Umbilical cord (tissue), 2 donors: ENCODE measurements around the gene DMAC2L. TPM values are rescaled to one million over a fixed set of nuclear protein-coding genes. Genes with fewer than 3 reads are reported as not detected.
"Not testable (repeated sequence)": the region's sequence is repeated elsewhere in the genome, so short reads cannot be mapped to it uniquely, and the experiment has no call there.

Experiments
- DNase-seq: peaks from one replicate; pipeline ENCODE4 v3.0.0-alpha.2; 2015; ENCODE audit warnings: low spot score
- total RNA-seq: library from RNA; depleted of rRNA; stranded (reverse); fragments of >200 nt; gene quantifications from one replicate; pipeline ENCODE4 v1.2.3, GENCODE V29; 2014; ENCODE audit warnings: low replicate concordance; ENCODE audit not compliant: insufficient read depth

DMAC2L gene
- total RNA-seq, 1 donor from 2014 or later: 19.3 TPM

GRCh38 chr14:50354527-50354926 is 42.4 kb downstream of the DMAC2L start:
- DNase-seq: no peak

- DNase-seq: no peak
These were observed 43.6 kb downstream of the DMAC2L start for GRCh38 chr14:50355692-50356091.

GRCh38 chr14:50356283-50356682 is 44.2 kb downstream of the DMAC2L start:
- not testable (repeated sequence) for DNase-seq

GRCh38 chr14:50357124-50357523 is 45.0 kb downstream of the DMAC2L start:
- DNase-seq: no peak

GRCh38 chr14:50357753-50358395 is 45.8 kb downstream of the DMAC2L start:
- DNase-seq: no peak

- no peak for DNase-seq
These were observed 47.5 kb downstream of the DMAC2L start for GRCh38 chr14:50359631-50360030.

GRCh38 chr14:50360093-50360492 is 48.0 kb downstream of the DMAC2L start:
- no peak for DNase-seq

- DNase-seq: no peak
These were observed 48.7 kb downstream of the DMAC2L start for GRCh38 chr14:50360851-50361250.

GRCh38 chr14:50361473-50362403 is 49.6 kb downstream of the DMAC2L start:
- DNase-seq: not testable (repeated sequence)

GRCh38 chr14:50362764-50363713 is 50.9 kb downstream of the DMAC2L start:
- no peak for DNase-seq

GRCh38 chr14:50363714-50364111 is 51.6 kb downstream of the DMAC2L start:
- DNase-seq: no peak

GRCh38 chr14:50364792-50365191 is 52.7 kb downstream of the DMAC2L start:
- DNase-seq: no peak

GRCh38 chr14:50365572-50365971 is 53.4 kb downstream of the DMAC2L start:
- not testable (repeated sequence) for DNase-seq

- DNase-seq: no peak
These were observed 54.0 kb downstream of the DMAC2L start for GRCh38 chr14:50366115-50366514.

- no peak for DNase-seq
These were observed 54.5 kb downstream of the DMAC2L start for GRCh38 chr14:50366589-50366988.

- DNase-seq: no peak
These were observed 59.4 kb downstream of the DMAC2L start for GRCh38 chr14:50371546-50371945.

- no peak for DNase-seq
These were observed 61.8 kb downstream of the DMAC2L start for GRCh38 chr14:50373959-50374358.

GRCh38 chr14:50375760-50376159 is 63.6 kb downstream of the DMAC2L start:
- no peak for DNase-seq
